H9 (cell line): ENCODE data around the gene CLEC16A. TPM values are rescaled to one million over a fixed set of nuclear protein-coding genes. Genes with fewer than 3 reads are reported as not detected.

ENCODE experiments used
- DNase-seq: peaks from one replicate; pipeline ENCODE4 v3.0.0-alpha.2; 2017
- H2AFZ ChIP-seq: one replicate; pipeline ENCODE4 v1.6.1; 2013; ENCODE audit warnings: mild to moderate bottlenecking, low read length, control low read depth, moderate library complexity
- H2AK5ac ChIP-seq: 2 replicates; pipeline ENCODE4 v1.6.1; 2013; ENCODE audit warnings: low read length, control low read depth, mixed read lengths; ENCODE audit not compliant: insufficient read length
- H2BK120ac ChIP-seq: one replicate; pipeline ENCODE4 v1.6.1; 2013; ENCODE audit warnings: low read depth, mild to moderate bottlenecking, low read length, control low read depth, inconsistent platforms; ENCODE audit not compliant: poor library complexity, severe bottlenecking
- H2BK12ac ChIP-seq: 2 replicates; pipeline ENCODE4 v1.6.1; 2013; ENCODE audit warnings: low read length, control low read depth, mixed read lengths, low read depth; ENCODE audit not compliant: insufficient read length
- H2BK15ac ChIP-seq: 2 replicates; pipeline ENCODE4 v1.6.1; 2013; ENCODE audit warnings: low read depth, low read length, control low read depth
- H2BK20ac ChIP-seq: one replicate; pipeline ENCODE4 v1.6.1; 2013; ENCODE audit warnings: low read depth, mild to moderate bottlenecking, low read length, control low read depth, inconsistent platforms; ENCODE audit not compliant: poor library complexity, severe bottlenecking
- H2BK5ac ChIP-seq: 2 replicates; pipeline ENCODE4 v1.6.1; 2013; ENCODE audit warnings: low read length, control low read depth, mixed read lengths; ENCODE audit not compliant: insufficient read length
- H3K14ac ChIP-seq: 2 replicates; pipeline ENCODE4 v1.6.1; 2013; ENCODE audit warnings: low read length, control low read depth; ENCODE audit not compliant: insufficient read depth
- H3K18ac ChIP-seq: 2 replicates; pipeline ENCODE4 v1.6.1; 2013; ENCODE audit warnings: low read depth, mild to moderate bottlenecking, mixed read lengths, low read length, control low read depth; ENCODE audit not compliant: insufficient read length
- H3K23ac ChIP-seq: 2 replicates; pipeline ENCODE4 v1.6.1; 2013; ENCODE audit warnings: low read length, control low read depth, mixed read lengths, low read depth; ENCODE audit not compliant: insufficient read length
- H3K23me2 ChIP-seq: 2 replicates; pipeline ENCODE4 v1.6.1; 2013; ENCODE audit warnings: low read depth, mild to moderate bottlenecking, mixed read lengths, low read length, control low read depth; ENCODE audit not compliant: insufficient read length, poor library complexity, severe bottlenecking
- H3K27ac ChIP-seq: 2 replicates; pipeline ENCODE4 v1.5.1; 2013; ENCODE audit warnings: low read length, control low read depth, mixed read lengths, low read depth; ENCODE audit not compliant: insufficient read length
- H3K27me3 ChIP-seq: 2 replicates; pipeline ENCODE4 v1.6.1; 2013; ENCODE audit warnings: low read length, control low read depth, inconsistent platforms; ENCODE audit not compliant: insufficient read depth
- H3K4ac ChIP-seq: 2 replicates; pipeline ENCODE4 v1.6.1; 2013; ENCODE audit warnings: low read depth, mild to moderate bottlenecking, control low read depth, inconsistent platforms, low read length, moderate library complexity
- H3K4me1 ChIP-seq: 2 replicates; pipeline ENCODE4 v1.6.1; 2013; ENCODE audit warnings: low read length, control low read depth, inconsistent platforms; ENCODE audit not compliant: insufficient read depth
- H3K4me2 ChIP-seq: 2 replicates; pipeline ENCODE4 v1.6.1; 2013; ENCODE audit warnings: low read length, control low read depth, mixed read lengths; ENCODE audit not compliant: insufficient read length, insufficient read depth
- H3K56ac ChIP-seq: 2 replicates; pipeline ENCODE4 v1.6.1; 2013; ENCODE audit warnings: low read depth, mild to moderate bottlenecking, mixed read lengths, low read length, control low read depth; ENCODE audit not compliant: insufficient read length
- H3K79me1 ChIP-seq: 2 replicates; pipeline ENCODE4 v1.6.1; 2013; ENCODE audit warnings: low read depth, mild to moderate bottlenecking, moderate library complexity, low read length, control low read depth, inconsistent platforms; ENCODE audit not compliant: insufficient read depth, poor library complexity, severe bottlenecking
- H3K79me2 ChIP-seq: 2 replicates; pipeline ENCODE4 v1.6.1; 2013; ENCODE audit warnings: low read length, control low read depth, inconsistent platforms; ENCODE audit not compliant: insufficient read depth
- H3K9ac ChIP-seq: 2 replicates; pipeline ENCODE4 v1.6.1; 2013; ENCODE audit warnings: low read length, control low read depth, mixed read lengths; ENCODE audit not compliant: insufficient read length; ENCODE audit errors: extremely low read depth
- H3K9me3 ChIP-seq: one replicate; pipeline ENCODE4 v1.6.1; 2013; ENCODE audit warnings: low read depth, low read length, inconsistent platforms; ENCODE audit not compliant: control insufficient read depth
- H3T11ph ChIP-seq: one replicate; pipeline ENCODE4 v1.6.1; 2013; ENCODE audit warnings: mild to moderate bottlenecking, low read length, control low read depth, inconsistent platforms
- H4K20me1 ChIP-seq: one replicate; pipeline ENCODE4 v1.6.1; 2013; ENCODE audit not compliant: control insufficient read depth, insufficient read length, insufficient read depth
- H4K5ac ChIP-seq: 2 replicates; pipeline ENCODE4 v1.6.1; 2013; ENCODE audit warnings: low read depth, mild to moderate bottlenecking, mixed read lengths, low read length, control low read depth; ENCODE audit not compliant: insufficient read length
- H4K8ac ChIP-seq: replicated peaks from 2 replicates; pipeline ENCODE4 v1.6.1; 2013; ENCODE audit warnings: low read length, control low read depth, mixed read lengths, low read depth; ENCODE audit not compliant: insufficient read length
- H4K91ac ChIP-seq: 2 replicates; pipeline ENCODE4 v1.6.1; 2013; ENCODE audit warnings: low read depth, mild to moderate bottlenecking, moderate library complexity, mixed read lengths, low read length, control low read depth; ENCODE audit not compliant: insufficient read length
- H3K27ac Mint-ChIP-seq, 3 experiments: 2 replicates in 2 of 3; 3 replicates in 1 of 3; pipeline ENCODE4 v1.8.0; 2020 to 2021; ENCODE audit warnings: mixed read lengths in 3 of 3, mild to moderate bottlenecking in 1 of 3, moderate library complexity in 1 of 3
- H3K27me3 Mint-ChIP-seq: 2 replicates; pipeline ENCODE4 v1.8.0; 2021; ENCODE audit warnings: low read depth, mild to moderate bottlenecking, moderate library complexity, mixed read lengths
- H3K36me3 Mint-ChIP-seq, 3 experiments: 2 replicates in 2 of 3; 3 replicates in 1 of 3; pipeline ENCODE4 v1.8.0; 2020 to 2021; ENCODE audit warnings: low read depth in 3 of 3, mixed read lengths in 3 of 3; ENCODE audit not compliant: insufficient read depth in 1 of 3
- H3K4me1 Mint-ChIP-seq, 2 experiments: 2 replicates each; pipeline ENCODE4 v1.8.0; 2020; ENCODE audit warnings: mixed read lengths in 2 of 2
- H3K4me3 Mint-ChIP-seq, 2 experiments: 2 replicates in 1 of 2; 3 replicates in 1 of 2; pipeline ENCODE4 v1.8.0; 2020 to 2021; ENCODE audit warnings: mild to moderate bottlenecking in 2 of 2, mixed read lengths in 2 of 2, moderate library complexity in 1 of 2
- H3K9me3 Mint-ChIP-seq, 2 experiments: 2 replicates in 1 of 2; 3 replicates in 1 of 2; pipeline ENCODE4 v1.8.0; 2020; ENCODE audit warnings: mild to moderate bottlenecking in 2 of 2, mixed read lengths in 2 of 2, moderate library complexity in 1 of 2
- CTCF ChIP-seq: fragments of 200-600 bp; sonication (generic); conservative IDR thresholded peaks from 3 replicates; pipeline ENCODE4 v1.8.0; 2021; ENCODE audit warnings: antibody characterized with exemption, mild to moderate bottlenecking
- WGBS: extraction: QIAGEN DNeasy Blood & Tissue Kit; methylation state at CpG from one replicate; pipeline ENCODE4 v1.1.7; 2013; ENCODE audit warnings: missing lambda C conversion rate, low lambda C conversion rate, mixed read lengths; ENCODE audit not compliant: insufficient read length; ENCODE audit errors: extremely low coverage; 5-methylcytosine and 5-hydroxymethylcytosine counted together
- total RNA-seq: library from RNA; stranded (reverse); gene quantifications from 2 replicates; pipeline ENCODE4 v1.2.1, GENCODE V29; 2021

CLEC16A gene
- total RNA-seq, 1 experiment from 2014 or later: 15.2 TPM

GRCh38 chr16:11165349-11165748 lies 221.0 kb downstream of the CLEC16A start:
- H3K27me3 Mint-ChIP-seq: no peaks in the 10 kb centered on the region; the same call in 1 of the 2 replicates
- no peak overlapping the region for H3K4me3 Mint-ChIP-seq
- WGBS: no CpG with 5 or more reads among the region's 4 CpGs

More at GRCh38 chr16:11165349-11165748, 221.0 kb downstream of the CLEC16A start:
- Histone ChIP-seq H4K91ac (no peak overlapping the region), H3K23me2 (no peaks in the 10 kb centered on the region), H2AFZ (no peak overlapping the region), H3K9me3 (no peaks in the 10 kb centered on the region), H2BK12ac (no peak overlapping the region), H3K56ac (no peak overlapping the region), H3K4ac (no peak overlapping the region), H2BK20ac (no peak overlapping the region), H2BK15ac (no peak overlapping the region), H3K4me2 (no peak overlapping the region), H4K8ac (no peak overlapping the region), H3K27ac (no peak overlapping the region), H3K9ac (no peak overlapping the region), H3T11ph (no peak overlapping the region), H2AK5ac (no peak overlapping the region), H3K18ac (no peak overlapping the region), H3K23ac (no peak overlapping the region), H2BK120ac (no peak overlapping the region), H3K79me1 (no peaks in the 10 kb centered on the region), H2BK5ac (no peak overlapping the region), H3K27me3 (no peaks in the 10 kb centered on the region), H4K5ac (no peak overlapping the region), H3K4me1 (no peaks in the 10 kb centered on the region), H4K20me1 (no peaks in the 10 kb centered on the region), H3K79me2 (no peaks in the 10 kb centered on the region), H3K14ac (no peak overlapping the region)
- Mint-ChIP-seq H3K9me3 (no peaks in the 10 kb centered on the region), H3K36me3 (peaks cover 0 to 3% (median 0%) of the 10 kb centered on the region in 3 experiments; a peak in 1 of 7 replicates), H3K4me1 (peaks cover 0 to 11% of the 10 kb centered on the region in 2 experiments; a peak in 2 of 4 replicates), H3K27ac (peak overlapping the region in 1 of 3 experiments; percentile 52; a peak in 1 of 7 replicates)
- DNase-seq: no peak
- no peak for TF ChIP-seq CTCF
